GDM1 (cell line): ENCODE measurements around the gene ZNF577.
"Not testable (repeated sequence)": the region's sequence is repeated elsewhere in the genome, so short reads cannot be mapped to it uniquely, and the experiment has no call there.

Experiments used
- DNase-seq: peaks from one replicate; lab custom pipeline; 2025; lab: John Stamatoyannopoulos, UW

The ZNF577 gene

DNA sequence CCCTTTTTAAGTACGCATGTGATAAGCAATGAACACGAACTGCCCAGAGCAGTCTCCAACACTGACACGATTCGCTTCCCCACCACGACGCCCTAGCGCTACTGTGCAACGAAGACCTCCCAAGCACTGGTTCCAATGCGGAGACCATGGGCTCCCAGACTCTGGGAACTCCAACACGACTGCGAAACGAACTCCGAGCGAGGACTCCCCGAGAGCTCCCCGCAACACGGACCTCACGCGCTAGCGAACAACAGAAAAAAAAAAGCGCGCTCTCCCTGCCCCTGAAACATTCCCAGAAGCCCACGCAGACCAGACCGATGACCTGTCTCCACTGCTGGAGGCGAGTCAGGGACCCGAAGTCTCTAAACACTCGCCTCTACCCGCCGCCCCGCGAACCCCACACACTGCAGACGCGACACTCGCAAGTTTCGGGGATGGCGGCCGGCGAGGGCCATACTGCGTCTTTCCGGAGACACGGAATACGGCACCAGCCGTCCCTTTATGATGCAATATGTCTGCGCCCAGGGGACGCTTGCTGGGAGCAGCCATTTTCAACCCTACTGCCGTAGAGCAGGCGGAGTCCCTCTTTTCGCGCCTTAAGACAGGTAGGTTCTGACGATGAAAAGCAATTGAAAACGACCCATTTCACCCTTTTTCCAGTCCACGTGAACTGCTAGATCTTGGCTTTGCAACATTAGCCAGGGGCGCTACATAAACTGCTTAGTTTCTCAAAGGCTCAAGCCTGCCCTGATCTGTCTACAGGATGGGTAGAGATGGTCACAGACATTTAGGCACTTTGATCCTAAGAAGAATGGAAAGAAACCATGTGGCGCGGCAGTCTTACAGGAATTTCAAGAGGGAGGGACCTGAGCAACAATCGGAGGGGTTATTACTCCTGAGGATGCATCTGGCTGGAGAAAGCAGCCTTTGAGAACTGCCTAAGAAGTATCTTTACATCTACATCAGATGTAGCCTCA lies at the start of gene ZNF577:
ZNF577 (minus strand) TSS at position 430 of the 977 bp plus-strand sequence. CDS start 7,569 bp downstream, outside the sequence.
- DNase-seq, result peak; percentile 76

GRCh38 chr19:51931921-51932320 lies 44.2 kb upstream of the ZNF577 start:
- no peak for DNase-seq

- no peak for DNase-seq
Observed at GRCh38 chr19:51927859-51928258, 40.1 kb upstream of the ZNF577 start.

GRCh38 chr19:51926784-51927741 lies 39.3 kb upstream of the ZNF577 start, which contains the start of gene ZNF613:
Gene ZNF613, plus strand, starts transcription at chr19:51927472. Its CDS starts 8,749 bp downstream, at chr19:51936221.
- peak; percentile 87 for DNase-seq

- no peak for DNase-seq
Observed at GRCh38 chr19:51926426-51926783, 38.7 kb upstream of the ZNF577 start.

GRCh38 chr19:51921949-51922348 lies 34.2 kb upstream of the ZNF577 start:
- DNase-seq, result no peak

DNA sequence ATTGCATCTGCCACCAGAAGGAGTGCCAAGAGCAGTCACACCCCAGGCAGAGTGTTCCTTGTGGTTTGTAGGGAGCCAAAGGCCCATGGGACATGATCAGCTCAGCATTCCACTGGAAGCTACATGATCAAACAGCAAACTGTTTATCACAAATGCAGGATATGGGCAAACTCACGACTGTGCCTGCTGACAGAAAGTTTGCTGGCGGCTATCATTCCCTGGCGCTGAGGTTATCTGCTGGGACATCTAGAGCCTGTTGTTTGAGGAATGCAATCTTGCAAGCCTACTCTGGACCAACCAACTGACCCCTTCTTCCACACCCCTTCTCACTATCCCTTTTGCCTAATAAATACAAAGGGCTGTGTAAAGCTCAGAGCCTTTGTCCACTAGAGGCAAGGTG lies 31.9 kb upstream of the ZNF577 start:
- no peak for DNase-seq

DNA sequence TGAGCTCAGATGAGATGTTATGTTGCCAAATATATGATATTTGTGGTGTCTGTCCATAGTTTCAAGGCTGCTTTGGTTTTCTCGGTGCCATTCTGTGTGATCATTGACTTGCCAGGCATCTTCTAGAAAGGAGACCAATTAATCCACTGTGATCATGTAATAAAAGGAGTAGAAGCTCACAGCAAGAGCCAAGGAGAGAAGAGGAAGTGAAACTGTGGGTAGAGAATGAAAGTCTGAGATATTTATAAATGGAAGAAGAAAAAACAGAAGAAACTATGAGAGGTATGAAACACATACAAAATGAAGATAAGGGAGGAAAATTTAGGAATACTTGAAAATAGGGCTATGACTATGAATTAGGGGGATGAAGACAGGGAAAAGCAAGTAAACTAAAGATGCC lies 28.4 kb upstream of the ZNF577 start:
- DNase-seq, result no peak

GRCh38 chr19:51915324-51915867 lies 27.6 kb upstream of the ZNF577 start:
- DNase-seq, result no peak

DNA sequence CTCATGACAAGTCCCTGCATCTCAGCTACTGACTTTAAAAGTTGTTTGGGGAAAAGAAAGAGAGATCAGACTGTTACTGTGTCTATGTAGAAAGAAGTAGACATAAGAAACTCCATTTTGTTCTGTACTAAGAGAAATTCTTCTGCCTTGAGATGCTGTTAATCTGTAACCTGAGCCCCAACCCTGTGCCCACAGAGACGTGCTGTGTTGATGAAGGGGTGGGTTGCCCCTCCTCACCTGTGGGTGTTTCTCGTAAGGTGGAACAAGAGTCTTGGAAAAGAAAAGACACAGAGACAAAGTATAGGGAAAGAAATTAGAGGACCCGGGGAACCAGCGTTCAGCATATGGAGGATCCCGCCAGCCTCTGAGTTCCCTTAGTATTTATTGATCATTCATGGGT lies 20.2 kb upstream of the ZNF577 start:
- DNase-seq, result not testable (repeated sequence)

- not testable (repeated sequence) for DNase-seq
Observed at GRCh38 chr19:51906108-51906507, 18.4 kb upstream of the ZNF577 start.

GRCh38 chr19:51905639-51906038 lies 17.9 kb upstream of the ZNF577 start:
- DNase-seq, result not testable (repeated sequence)

DNA sequence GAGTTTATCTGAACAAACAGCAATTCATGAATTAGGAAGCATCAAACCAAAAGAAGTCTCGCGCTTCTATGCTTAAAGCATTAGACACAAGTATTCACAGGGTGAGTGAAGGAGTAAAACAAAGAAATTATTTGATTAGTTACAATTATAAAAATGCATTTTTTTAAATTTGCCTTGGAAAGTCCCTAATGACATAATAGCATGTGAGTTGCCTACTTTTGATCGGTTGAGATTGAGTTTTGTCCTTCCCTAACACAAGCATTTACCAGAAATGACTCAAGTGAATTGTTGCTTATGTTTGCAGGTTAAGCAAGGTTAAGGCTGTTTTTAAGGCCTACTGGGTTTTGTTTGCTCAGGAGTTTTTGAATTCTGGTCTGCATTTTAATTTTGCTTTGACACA lies 17.5 kb upstream of the ZNF577 start:
- DNase-seq, result no peak

GRCh38 chr19:51904331-51905165 lies 16.8 kb upstream of the ZNF577 start, which contains the start of gene ZNF649:
Gene ZNF649, minus strand, starts transcription at chr19:51905017. Its CDS starts 4,910 bp downstream, at chr19:51900107.
- peak; percentile 69 for DNase-seq

GRCh38 chr19:51903192-51903591 lies 15.4 kb upstream of the ZNF577 start:
- no peak for DNase-seq

DNA sequence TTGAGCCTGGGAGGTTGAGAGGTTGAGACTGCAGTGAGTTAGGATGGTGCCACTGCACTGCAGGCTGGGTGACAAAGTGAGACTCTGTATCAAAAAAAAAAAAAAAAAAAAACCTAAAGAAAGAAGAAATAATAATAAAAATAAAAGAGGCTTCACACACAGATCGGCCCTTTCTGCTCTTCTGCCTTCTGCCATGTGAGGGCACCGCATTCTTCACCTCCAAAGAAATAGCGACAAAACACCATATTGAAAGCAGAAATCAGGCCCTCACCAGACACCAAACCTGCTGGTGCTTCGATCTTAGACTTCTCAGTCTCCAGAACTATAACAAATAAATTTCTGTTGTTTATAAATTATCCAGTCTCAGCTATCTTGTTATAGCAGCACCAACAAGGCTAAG lies 14.1 kb upstream of the ZNF577 start:
- DNase-seq, result no peak

- no peak for DNase-seq
Observed at GRCh38 chr19:51891193-51891747, 3.5 kb upstream of the ZNF577 start.

DNA sequence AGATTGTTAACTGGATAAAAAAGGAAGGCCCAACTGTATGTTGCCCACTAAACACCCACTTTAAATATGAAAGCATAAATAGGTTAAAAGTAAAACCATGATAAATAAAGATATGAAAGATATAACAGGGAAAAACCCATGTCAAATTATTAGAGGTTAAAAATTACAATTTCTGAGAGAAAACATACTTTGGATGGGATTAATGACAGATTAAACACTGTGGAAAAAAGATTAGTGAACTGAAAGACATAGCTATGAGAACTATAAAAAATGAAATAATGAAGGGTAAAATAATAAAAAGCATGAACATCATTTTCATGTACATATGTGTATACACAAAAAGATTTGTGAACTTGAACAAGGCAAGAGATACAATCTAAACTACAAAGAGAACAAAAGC lies 2.2 kb upstream of the ZNF577 start:
- no peak for DNase-seq

DNA sequence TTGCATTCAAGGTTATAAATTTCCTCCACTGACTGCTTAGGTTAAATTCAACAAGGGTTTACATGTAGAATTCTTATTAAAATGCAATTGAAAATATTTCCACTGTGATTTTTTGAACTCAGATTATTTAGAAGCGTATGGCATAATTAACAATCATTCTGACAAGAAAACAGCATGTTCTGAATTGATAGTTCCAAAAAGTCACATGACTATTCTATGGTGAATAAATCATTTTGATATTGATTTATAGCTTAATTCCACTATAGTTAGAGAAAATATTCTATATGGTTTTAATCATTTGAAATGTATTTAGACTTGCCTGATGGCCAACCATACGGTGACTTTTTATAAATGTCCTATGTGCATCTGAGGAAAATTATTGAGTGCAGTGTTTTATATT lies 3.0 kb downstream of the ZNF577 start:
- DNase-seq, result no peak

DNA sequence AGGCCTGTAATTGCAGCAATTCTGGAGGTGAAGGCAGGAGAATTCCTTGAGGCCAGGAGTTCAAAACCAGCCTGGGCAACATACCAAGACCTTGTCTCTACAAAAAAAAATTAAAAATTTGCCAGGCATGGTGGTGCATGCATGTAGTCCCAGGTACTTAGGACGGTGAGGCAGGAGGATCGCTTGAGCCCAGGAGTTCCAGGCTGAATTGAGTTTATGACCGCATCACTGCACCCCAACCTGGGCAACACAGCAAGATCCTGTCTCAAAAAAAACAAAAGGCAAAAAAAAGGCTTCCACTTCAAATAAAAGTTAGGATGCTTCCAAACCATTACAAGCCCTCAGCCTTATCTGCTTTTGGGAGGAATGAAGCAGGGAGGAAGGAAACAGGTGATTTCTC lies 5.2 kb downstream of the ZNF577 start:
- no peak for DNase-seq

- no peak for DNase-seq
Observed at GRCh38 chr19:51873097-51873496, 14.7 kb downstream of the ZNF577 start.
